Stimulated activated CD8-positive, alpha-beta memory T cell treated with anti-CD3 and anti-CD28 coated beads, Interleukin-12 subunit alpha, Interleukin-12 subunit beta, amount 100 ng/mL, for 4 hours (primary cell): ENCODE measurements around the gene DEGS1.

ENCODE experiments used
- DNase-seq: peaks from one replicate; pipeline ENCODE4 v3.0.0-alpha.2; 2020; ENCODE audit warnings: low read depth

DEGS1 gene

DNA sequence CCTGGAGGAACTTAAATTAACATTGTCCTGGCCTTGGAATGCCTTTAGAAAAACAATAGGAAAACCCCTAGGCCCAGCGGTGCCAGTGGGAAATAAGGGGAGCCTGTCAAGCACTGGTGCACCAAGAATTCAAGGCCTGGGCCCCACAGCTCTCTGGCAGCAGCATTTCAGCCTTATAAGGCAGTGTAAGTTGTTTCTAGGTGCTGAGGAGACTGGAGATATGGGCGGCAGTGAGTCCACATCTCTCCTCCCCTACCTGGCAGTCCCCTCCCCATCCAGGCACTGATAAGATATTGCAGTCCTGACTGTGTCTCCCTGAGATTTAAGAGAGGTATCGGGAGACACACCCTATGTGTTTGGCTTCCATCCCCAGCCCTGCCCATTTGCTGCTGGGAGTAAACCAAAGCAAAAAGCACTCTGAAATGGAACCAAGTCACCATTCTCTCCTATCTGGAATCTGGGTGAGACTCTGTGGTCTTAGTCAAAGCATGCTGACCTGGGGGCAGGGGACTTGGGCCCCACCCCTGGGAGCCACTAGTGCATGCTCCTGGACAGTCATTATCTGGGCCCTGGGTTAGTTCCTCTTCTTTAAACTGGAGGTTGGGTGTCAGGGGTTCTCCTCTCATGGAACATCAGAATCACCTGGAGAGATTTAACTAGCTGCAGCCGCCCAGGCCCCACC lies 30.5 kb downstream of the DEGS1 start:
- no peak for DNase-seq

DNA sequence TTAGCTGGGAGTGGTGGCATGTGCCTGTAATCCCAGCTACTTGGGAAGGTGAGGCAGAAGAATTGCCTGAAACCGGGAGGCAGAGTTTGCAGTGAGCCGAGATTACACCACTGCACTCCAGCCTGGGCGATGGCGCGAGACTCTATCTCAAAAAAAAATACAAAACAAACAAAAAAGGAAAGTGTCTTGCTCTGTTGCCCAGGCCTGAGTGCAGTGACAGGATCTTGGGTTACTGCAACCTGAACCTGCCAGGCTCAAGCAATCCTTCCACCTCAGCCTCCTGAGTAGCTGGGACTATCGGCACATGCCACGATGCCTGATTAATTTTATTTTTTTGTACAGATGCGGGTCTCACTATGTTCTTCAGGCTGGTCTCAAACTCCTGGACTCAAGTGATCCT lies 33.3 kb downstream of the DEGS1 start:
- DNase-seq, result no peak

DNA sequence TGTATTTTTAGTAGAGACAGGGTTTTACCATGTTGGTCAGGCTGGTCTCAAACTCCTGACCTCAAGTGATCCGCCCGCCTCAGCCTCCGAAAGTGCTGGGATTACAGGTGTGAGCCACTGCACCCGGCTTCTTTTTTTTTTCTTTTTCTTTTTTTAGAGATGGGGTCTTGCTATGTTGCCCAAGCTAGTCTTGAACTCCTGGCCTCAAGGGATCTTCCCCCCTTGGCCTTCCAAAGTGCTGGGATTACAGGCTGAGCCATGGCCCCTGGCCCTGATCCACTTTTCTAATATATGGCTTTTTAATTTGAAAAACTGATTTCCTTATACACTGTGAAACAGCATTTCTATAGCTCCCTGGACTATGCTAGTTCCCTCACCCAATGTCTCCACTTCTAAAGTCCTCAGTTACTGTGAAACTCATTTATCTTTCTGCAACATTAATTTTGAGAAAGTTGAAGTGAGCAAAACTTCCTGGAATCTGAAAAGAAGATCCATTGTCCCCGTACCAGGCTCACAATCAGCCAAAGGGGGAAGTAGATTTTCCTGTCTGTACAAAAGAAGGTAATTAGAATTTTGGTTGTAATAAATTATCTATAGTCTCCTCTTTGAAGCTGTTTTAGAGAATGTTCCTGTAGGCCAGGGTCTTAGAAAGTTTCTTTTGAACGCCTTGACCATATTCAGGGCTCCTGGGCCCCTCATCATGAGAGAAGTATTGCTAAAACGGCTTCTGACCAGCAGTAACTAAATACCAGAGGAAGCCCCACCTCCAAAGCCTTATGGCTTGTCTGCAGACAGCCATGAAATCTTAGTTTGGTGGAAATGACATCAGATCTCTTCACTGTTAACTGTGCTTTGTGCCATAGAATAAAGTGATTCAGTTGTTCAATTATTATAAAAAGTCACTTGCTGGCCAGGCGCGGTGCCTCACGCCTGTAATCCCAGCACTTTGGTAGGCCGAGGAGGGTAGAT lies 34.9 kb downstream of the DEGS1 start:
- no peak for DNase-seq

GRCh38 chr1:224219011-224219611 lies 36.1 kb downstream of the DEGS1 start:
- no peak for DNase-seq

DNA sequence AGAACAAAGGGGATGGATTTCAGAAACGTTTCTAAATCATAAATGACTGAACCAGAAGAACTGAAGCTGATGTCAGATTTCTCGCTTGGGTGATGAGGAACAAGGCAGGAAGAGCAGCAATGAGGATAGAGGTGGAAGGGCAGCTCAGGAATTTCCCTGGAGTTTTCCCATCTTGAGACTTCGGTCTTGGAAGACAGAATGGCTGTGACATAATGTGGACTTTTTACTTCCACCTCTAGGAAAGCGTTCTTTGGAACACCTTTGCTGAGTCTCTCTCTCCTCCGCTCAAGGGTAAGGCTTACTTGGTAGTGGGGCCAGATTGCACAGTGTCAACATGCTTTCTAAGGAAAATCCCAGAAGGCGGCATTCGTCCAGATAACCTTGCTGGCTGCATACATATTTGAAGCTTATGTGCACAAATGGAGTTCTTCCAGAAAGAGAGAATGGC lies 36.6 kb downstream of the DEGS1 start:
- DNase-seq, result no peak

DNA sequence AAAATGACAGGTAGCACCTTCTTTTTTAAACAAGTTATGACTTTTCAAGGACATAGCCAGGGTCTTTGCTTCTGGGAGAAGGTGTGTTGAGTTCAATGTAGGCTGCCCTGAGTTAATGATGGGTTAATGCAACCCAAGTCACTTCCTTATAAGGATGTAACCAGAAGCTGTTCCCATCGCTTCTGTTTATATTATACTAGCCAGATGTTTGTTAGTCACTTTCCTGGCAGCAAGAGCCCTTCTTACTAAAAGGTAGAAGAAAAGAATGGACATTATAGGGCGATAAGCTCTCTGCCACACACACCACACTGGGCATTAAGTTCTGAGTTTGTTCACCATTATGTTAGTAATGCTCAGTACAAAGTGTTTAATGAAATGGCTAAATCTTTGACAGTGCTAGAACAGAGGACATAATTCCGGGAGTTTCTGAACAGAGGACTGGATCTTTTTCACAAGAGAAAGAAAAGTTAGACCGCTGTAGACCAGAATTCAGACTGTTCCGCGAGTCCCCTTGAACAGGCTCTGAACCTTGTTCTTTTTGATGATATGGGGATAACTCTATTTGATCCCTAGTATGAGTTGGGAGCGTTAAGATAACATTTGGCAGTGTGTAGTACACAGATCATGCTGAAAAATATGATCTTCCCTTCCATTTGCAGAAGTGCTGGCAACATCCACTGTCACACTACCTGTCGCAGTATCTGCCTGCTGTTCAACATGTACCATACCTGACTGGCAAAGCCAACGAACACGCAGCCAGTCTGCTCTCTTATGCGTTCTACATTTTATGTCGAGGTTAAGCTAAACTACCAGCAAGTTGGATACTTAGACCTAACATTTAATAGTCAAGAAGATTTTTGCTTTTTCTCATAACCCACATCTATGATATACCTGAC lies 41.0 kb downstream of the DEGS1 start:
- DNase-seq, result no peak

- DNase-seq, result no peak
These were observed 43.9 kb downstream of the DEGS1 start for GRCh38 chr1:224226849-224227502.

DNA sequence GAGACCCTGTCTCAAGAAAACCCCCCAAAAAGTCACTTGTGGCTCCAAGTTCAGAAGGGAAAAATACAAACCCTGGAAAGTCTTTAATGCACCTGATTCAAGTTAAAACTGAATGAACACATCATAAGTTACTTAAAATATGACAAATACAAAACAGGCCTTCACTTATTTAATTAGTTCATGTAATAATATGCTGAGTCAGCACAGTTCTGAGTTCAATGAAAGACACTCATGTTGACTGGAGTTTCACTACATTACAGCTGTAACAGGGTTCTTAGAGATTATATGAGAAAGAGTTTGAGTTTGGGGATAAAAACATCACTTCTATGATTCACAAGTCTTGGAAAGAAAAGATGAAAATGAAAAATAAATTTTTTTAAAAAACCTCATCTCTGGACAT lies 51.0 kb downstream of the DEGS1 start:
- DNase-seq, result no peak

GRCh38 chr1:224235813-224236493 lies 52.9 kb downstream of the DEGS1 start:
- no peak for DNase-seq

- DNase-seq, result no peak
These were observed 54.3 kb downstream of the DEGS1 start for GRCh38 chr1:224237119-224237881.

DNA sequence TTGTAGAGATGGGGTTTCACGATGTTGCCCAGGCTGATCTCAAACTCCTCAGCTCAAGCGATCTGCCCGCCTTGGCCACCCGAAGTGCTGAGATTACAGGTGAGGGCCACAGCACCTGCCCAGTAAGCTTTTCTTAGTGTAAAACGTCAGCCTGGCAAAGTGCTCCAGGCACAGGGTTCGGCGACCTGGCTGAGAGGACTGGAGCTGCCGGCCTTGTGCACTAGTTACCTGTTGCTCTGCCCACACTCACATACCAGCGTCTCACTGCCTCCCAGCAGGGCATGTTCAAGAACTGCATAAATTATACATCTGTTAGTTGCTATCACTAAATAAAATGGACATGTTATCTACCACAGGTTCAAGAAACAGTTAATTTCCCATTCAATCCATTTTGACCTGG lies 55.2 kb downstream of the DEGS1 start:
- DNase-seq, result no peak

- DNase-seq, result no peak
These were observed 55.7 kb downstream of the DEGS1 start for GRCh38 chr1:224238756-224239155.
